Gastrocnemius medialis (tissue), 4 donors: Measurements from ENCODE around the gene MAPK14.

Experiments
- POLR2A ChIP-seq, 2 donors: fragments of 450-650 bp; IDR thresholded peaks; one replicate each; pipeline ENCODE4 v1.6.1; 2017; ENCODE audit warnings: antibody characterized with exemption in 2 of 2, mild to moderate bottlenecking in 2 of 2, moderate library complexity in 2 of 2
- TF ChIP-seq, protein P1 (sequence below), 5 experiments: fragments of 450-650 bp in 3 of 5; fragments of 200-600 bp in 2 of 5; sonication (generic) in 2 of 5; IDR thresholded peaks in 4 of 5; conservative IDR thresholded peaks in 1 of 5; 1 replicate in 4 of 5; 2 replicates in 1 of 5; pipeline ENCODE4 v1.5.1; 2016 to 2019; ENCODE audit warnings: antibody characterized with exemption in 5 of 5, mild to moderate bottlenecking in 3 of 5, moderate library complexity in 3 of 5

DNA sequence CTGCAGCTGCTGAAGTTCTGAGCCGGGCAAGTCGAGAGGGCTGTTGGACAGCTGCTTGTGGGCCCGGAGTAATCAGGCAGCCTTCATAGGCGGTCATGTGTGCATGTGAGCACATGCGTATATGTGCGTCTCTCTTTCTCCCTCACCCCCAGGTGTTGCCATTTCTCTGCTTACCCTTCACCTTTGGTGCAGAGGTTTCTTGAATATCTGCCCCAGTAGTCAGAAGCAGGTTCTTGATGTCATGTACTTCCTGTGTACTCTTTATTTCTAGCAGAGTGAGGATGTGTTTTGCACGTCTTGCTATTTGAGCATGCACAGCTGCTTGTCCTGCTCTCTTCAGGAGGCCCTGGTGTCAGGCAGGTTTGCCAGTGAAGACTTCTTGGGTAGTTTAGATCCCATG, 81.5 kb downstream of the MAPK14 start:
- TF ChIP-seq, protein P1, sequence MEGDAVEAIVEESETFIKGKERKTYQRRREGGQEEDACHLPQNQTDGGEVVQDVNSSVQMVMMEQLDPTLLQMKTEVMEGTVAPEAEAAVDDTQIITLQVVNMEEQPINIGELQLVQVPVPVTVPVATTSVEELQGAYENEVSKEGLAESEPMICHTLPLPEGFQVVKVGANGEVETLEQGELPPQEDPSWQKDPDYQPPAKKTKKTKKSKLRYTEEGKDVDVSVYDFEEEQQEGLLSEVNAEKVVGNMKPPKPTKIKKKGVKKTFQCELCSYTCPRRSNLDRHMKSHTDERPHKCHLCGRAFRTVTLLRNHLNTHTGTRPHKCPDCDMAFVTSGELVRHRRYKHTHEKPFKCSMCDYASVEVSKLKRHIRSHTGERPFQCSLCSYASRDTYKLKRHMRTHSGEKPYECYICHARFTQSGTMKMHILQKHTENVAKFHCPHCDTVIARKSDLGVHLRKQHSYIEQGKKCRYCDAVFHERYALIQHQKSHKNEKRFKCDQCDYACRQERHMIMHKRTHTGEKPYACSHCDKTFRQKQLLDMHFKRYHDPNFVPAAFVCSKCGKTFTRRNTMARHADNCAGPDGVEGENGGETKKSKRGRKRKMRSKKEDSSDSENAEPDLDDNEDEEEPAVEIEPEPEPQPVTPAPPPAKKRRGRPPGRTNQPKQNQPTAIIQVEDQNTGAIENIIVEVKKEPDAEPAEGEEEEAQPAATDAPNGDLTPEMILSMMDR (IDR thresholded peaks at IDR 0.05 in 4 of 5, conservative IDR thresholded peaks at IDR 0.05 in 1 of 5) = no peak
- no peak for TF ChIP-seq POLR2A (IDR thresholded peaks at IDR 0.05)
